ENCODE data around the gene NADSYN1.

The NADSYN1 gene

GRCh38 chr11:71474771-71475483 lies 21.9 kb downstream of the NADSYN1 start:
- DNase-seq, result no peak

GRCh38 chr11:71476031-71476430 lies 23.0 kb downstream of the NADSYN1 start:
- DNase-seq, result no peak

GRCh38 chr11:71476926-71477640 lies 24.1 kb downstream of the NADSYN1 start:
- no peak for DNase-seq

- DNase-seq, result no peak
Measured at GRCh38 chr11:71477641-71478527, 24.9 kb downstream of the NADSYN1 start.

GRCh38 chr11:71478528-71478840 lies 25.5 kb downstream of the NADSYN1 start:
- no peak for DNase-seq

- DNase-seq, result no peak
Measured at GRCh38 chr11:71481101-71481960, 28.3 kb downstream of the NADSYN1 start.

- no peak for DNase-seq
Measured at GRCh38 chr11:71482216-71482615, 29.2 kb downstream of the NADSYN1 start.

- no peak for DNase-seq
Measured at GRCh38 chr11:71482746-71483364, 29.9 kb downstream of the NADSYN1 start.

GRCh38 chr11:71483692-71484091 lies 30.7 kb downstream of the NADSYN1 start:
- DNase-seq, result no peak

- no peak for DNase-seq
Measured at GRCh38 chr11:71484248-71485062, 31.5 kb downstream of the NADSYN1 start.

GRCh38 chr11:71485063-71485399 lies 32.0 kb downstream of the NADSYN1 start:
- DNase-seq, result no peak

- no peak for DNase-seq
Measured at GRCh38 chr11:71485466-71485865, 32.5 kb downstream of the NADSYN1 start.

- DNase-seq, result no peak
Measured at GRCh38 chr11:71486320-71486719, 33.3 kb downstream of the NADSYN1 start.

GRCh38 chr11:71488681-71489270 lies 35.8 kb downstream of the NADSYN1 start:
- DNase-seq, result no peak

- DNase-seq, result no peak
Measured at GRCh38 chr11:71489311-71490043, 36.5 kb downstream of the NADSYN1 start.

GRCh38 chr11:71490044-71490730 lies 37.2 kb downstream of the NADSYN1 start:
- DNase-seq, result no peak

- no peak for DNase-seq
Measured at GRCh38 chr11:71490731-71491390, 37.9 kb downstream of the NADSYN1 start.

- no peak for DNase-seq
Measured at GRCh38 chr11:71491531-71491930, 38.5 kb downstream of the NADSYN1 start.

- DNase-seq, result no peak
Measured at GRCh38 chr11:71491940-71492339, 38.9 kb downstream of the NADSYN1 start.
